Glutamatergic neuron (in vitro differentiated cells): Measurements from ENCODE around the gene GLYR1. TPM values are rescaled to one million over a fixed set of nuclear protein-coding genes. Genes with fewer than 3 reads are reported as not detected.
A peak's percentile ranks its signal among the peaks of the same experiment; 100 is the strongest.

Experiments
- DNase-seq: peaks from one replicate; pipeline ENCODE4 v3.0.0; 2022
- H3K27ac Mint-ChIP-seq: one replicate; pipeline ENCODE4 v1.8.0; 2020; ENCODE audit warnings: mild to moderate bottlenecking, mixed read lengths, inconsistent platforms; ENCODE audit not compliant: unreplicated experiment
- H3K27me3 Mint-ChIP-seq: one replicate; pipeline ENCODE4 v1.8.0; 2020; ENCODE audit warnings: mild to moderate bottlenecking, moderate library complexity, mixed read lengths, inconsistent platforms; ENCODE audit not compliant: unreplicated experiment
- H3K36me3 Mint-ChIP-seq: one replicate; pipeline ENCODE4 v1.8.0; 2020; ENCODE audit warnings: mild to moderate bottlenecking, mixed read lengths, inconsistent platforms; ENCODE audit not compliant: unreplicated experiment
- H3K4me1 Mint-ChIP-seq: one replicate; pipeline ENCODE4 v1.8.0; 2020; ENCODE audit warnings: mild to moderate bottlenecking, low read depth, mixed read lengths, inconsistent platforms; ENCODE audit not compliant: unreplicated experiment
- H3K4me3 Mint-ChIP-seq: one replicate; pipeline ENCODE4 v1.8.0; 2020; ENCODE audit warnings: mild to moderate bottlenecking, mixed read lengths, inconsistent platforms; ENCODE audit not compliant: unreplicated experiment
- H3K9me3 Mint-ChIP-seq: one replicate; pipeline ENCODE4 v1.8.0; 2020; ENCODE audit warnings: mild to moderate bottlenecking, moderate library complexity, mixed read lengths, inconsistent platforms; ENCODE audit not compliant: unreplicated experiment
- CTCF ChIP-seq: fragments of 200-600 bp; sonication (generic); IDR thresholded peaks from one replicate; pipeline ENCODE4 v1.5.0; 2021; ENCODE audit not compliant: partially characterized antibody, unreplicated experiment
- total RNA-seq: library from RNA; stranded (reverse); fragmentation: NEBNext Ultra II Directional; extraction: Animal tissue kit (Norgen Biotek cat#: 25700); gene quantifications from one replicate; pipeline ENCODE4 v1.2.1, GENCODE V29; 2021; ENCODE audit not compliant: unreplicated experiment

The GLYR1 gene
- total RNA-seq, 1 donor from 2014 or later = 133 TPM

GRCh38 chr16:4771646-4772045, 75.4 kb downstream of the GLYR1 start:
- Mint-ChIP-seq H3K27ac (no peak overlapping the region), H3K4me3 (no peak overlapping the region), H3K27me3 (no peaks in the 10 kb centered on the region), H3K9me3 (peaks cover 5% of the 10 kb centered on the region), H3K36me3 (no peaks in the 10 kb centered on the region), H3K4me1 (peaks cover 6% of the 10 kb centered on the region)
- no peak for DNase-seq
- no peak for TF ChIP-seq CTCF

GRCh38 chr16:4769306-4769638, 77.8 kb downstream of the GLYR1 start:
- TF ChIP-seq CTCF = no peak
- peaks cover 9% of the 10 kb centered on the region for H3K4me1 Mint-ChIP-seq
- no peak for DNase-seq
- H3K4me3 Mint-ChIP-seq = peak overlapping the region; percentile 89
- no peaks in the 10 kb centered on the region for H3K36me3 Mint-ChIP-seq
- H3K9me3 Mint-ChIP-seq = peaks cover 5% of the 10 kb centered on the region
- H3K27ac Mint-ChIP-seq = peak overlapping the region; percentile 15
- H3K27me3 Mint-ChIP-seq = no peaks in the 10 kb centered on the region

DNA sequence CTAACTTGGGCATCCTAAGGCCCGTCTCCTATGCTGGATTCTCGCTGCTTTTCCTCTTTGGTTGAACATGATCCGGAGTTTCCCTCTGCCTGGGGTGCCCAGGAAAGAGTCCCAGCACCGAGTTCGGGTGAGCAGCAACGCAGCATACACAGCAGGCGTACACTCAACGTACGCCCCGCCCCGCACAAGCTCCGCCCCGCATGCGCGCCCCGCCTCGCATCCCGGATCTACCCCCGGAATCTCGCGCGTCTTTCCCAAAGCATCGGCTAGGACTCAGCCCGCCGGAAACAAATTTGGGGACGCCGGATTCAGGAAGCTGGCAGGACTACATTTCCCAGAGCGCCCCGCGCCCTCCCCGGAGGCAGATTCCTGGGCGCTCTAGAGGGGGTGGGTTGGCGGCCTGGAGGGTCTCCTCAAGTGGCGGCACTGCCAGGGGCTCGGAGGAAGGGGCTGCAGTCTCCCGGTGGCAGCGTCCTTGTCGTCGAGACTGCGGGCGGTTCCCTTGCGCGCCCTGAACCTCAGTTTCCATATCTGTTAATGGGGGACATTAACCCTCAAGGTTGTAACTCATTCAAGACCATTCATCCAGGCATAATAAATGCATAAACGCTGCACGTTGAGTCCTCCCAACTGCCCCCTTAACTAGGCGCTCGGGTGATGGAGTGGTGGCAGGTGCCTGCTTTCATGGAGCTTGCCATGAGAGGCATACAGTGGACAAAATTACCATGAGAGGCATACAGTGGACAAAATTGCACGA, 78.4 kb downstream of the GLYR1 start:
- peaks cover 5% of the 10 kb centered on the region for H3K9me3 Mint-ChIP-seq
- H3K27me3 Mint-ChIP-seq = no peaks in the 10 kb centered on the region
- peak overlapping the region; percentile 57 for H3K27ac Mint-ChIP-seq
- peaks cover 7% of the 10 kb centered on the region for H3K4me1 Mint-ChIP-seq
- peak overlapping the region; percentile 89 for H3K4me3 Mint-ChIP-seq
- peak; percentile 98 for DNase-seq
- no peaks in the 10 kb centered on the region for H3K36me3 Mint-ChIP-seq
- TF ChIP-seq CTCF = no peak

- Mint-ChIP-seq H3K27ac (peak overlapping the region; percentile 59), H3K4me1 (peaks cover 7% of the 10 kb centered on the region), H3K9me3 (peaks cover 5% of the 10 kb centered on the region), H3K4me3 (peak overlapping the region; percentile 89), H3K27me3 (no peaks in the 10 kb centered on the region), H3K36me3 (no peaks in the 10 kb centered on the region)
- no peak for DNase-seq
- TF ChIP-seq CTCF = no peak
Observed at GRCh38 chr16:4767872-4768548, 79.1 kb downstream of the GLYR1 start.
